Breast epithelium (tissue), 3 donors: ENCODE data around the gene GOLGA7B.

Experiments used
- CTCF ChIP-seq, 3 donors: fragments of 450-650 bp; IDR thresholded peaks; one replicate each; pipeline ENCODE4 v1.5.1; 2016 to 2017; ENCODE audit warnings: antibody characterized with exemption in 3 of 3, mild to moderate bottlenecking in 3 of 3, moderate library complexity in 3 of 3
- POLR2A ChIP-seq: fragments of 450-650 bp; IDR thresholded peaks from one replicate; pipeline ENCODE4 v1.6.1; 2016; ENCODE audit warnings: antibody characterized with exemption, mild to moderate bottlenecking, moderate library complexity

GRCh38 chr10:97814996-97815395 lies 34.6 kb upstream of the GOLGA7B start:
- TF ChIP-seq CTCF (IDR thresholded peaks at IDR 0.05) (no peak), POLR2A (no peak)
